ENCODE measurements around the gene EFEMP2. TPM values are rescaled to one million over a fixed set of nuclear protein-coding genes. Genes with fewer than 3 reads are reported as not detected.

Gene EFEMP2
- total and polyA plus RNA-seq, 2 experiments from 2014 or later: 161 to 216 TPM

DNA sequence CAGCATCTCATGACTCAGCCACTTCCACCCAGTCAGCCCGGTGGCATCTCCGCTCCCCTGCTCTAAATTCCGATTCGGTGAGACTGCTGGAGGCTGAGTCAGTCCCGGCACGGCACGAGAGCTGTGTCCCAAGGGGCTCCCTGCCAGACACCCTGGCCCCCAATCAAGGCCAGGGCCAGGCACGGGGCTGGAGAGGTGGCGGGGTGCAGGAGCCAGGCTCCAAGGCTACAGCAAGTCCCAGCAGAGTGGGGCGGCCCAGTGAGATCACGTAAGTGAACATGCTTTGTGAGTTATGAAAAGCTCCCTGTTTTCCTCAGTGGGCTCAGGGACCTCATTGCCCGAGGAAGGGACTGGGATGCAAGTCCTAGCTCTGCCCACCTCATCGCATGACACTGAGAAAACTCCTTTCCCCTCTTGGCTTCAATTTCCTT, 43.2 kb upstream of the EFEMP2 start:
- Histone ChIP-seq H3K4me3 (no peak overlapping the region), H3K36me3 (no peaks in the 10 kb centered on the region), H3K4me1 (ENCODE audit: low read depth) (peaks cover 4% of the 10 kb centered on the region), H3K9me3 (ENCODE audit: low read depth) (no peaks in the 10 kb centered on the region), H3K27me3 (no peaks in the 10 kb centered on the region), H3K27ac (peak overlapping the region; percentile 10)
- TF ChIP-seq, protein P1, sequence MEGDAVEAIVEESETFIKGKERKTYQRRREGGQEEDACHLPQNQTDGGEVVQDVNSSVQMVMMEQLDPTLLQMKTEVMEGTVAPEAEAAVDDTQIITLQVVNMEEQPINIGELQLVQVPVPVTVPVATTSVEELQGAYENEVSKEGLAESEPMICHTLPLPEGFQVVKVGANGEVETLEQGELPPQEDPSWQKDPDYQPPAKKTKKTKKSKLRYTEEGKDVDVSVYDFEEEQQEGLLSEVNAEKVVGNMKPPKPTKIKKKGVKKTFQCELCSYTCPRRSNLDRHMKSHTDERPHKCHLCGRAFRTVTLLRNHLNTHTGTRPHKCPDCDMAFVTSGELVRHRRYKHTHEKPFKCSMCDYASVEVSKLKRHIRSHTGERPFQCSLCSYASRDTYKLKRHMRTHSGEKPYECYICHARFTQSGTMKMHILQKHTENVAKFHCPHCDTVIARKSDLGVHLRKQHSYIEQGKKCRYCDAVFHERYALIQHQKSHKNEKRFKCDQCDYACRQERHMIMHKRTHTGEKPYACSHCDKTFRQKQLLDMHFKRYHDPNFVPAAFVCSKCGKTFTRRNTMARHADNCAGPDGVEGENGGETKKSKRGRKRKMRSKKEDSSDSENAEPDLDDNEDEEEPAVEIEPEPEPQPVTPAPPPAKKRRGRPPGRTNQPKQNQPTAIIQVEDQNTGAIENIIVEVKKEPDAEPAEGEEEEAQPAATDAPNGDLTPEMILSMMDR (IDR thresholded peaks at IDR 0.05; ENCODE audit: low read depth, low read length): no peak
- peak in 1 of 2 donors; percentile 96 for DNase-seq (ENCODE audit: low read depth in 1 of 2, low spot score in 1 of 2)

DNA sequence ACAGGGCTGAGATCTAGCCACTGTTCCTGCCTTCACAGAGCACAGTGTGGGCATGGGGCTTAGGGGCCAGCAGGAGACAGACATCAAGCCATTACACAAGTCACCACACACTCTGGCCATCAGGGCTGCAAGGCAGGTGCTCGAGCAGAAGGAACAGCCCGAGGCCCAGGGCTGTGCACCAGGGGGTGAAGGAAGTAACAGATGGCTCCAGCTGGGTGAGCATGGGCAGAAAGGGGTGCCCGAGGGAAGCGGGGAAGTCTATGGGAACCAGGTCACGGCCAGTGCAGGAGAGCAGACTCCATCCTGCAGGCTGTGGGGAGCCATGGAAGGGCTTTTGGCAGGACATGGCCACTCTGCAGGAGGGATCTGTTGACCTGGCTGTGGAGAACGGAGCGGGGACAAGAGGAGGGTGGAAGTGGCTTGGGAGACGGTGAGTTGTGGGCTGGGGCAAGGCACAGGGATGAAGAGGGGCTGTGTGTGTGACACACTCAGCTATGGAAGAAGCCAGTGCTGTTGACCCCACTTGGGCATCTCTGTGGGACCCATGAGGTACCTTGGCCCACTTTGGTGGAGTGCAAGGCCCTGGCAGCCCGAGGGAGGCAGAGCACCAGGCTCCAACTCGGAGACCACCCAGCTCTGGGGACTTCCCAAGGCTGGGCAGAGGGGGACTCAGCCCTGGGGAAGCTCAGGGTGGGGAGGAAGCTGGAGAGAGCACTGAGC, 42.7 kb upstream of the EFEMP2 start:
- TF ChIP-seq, protein P1 (IDR thresholded peaks at IDR 0.05; ENCODE audit: low read depth, low read length): no peak
- no peaks in the 10 kb centered on the region for H3K27me3 ChIP-seq
- peak overlapping the region; percentile 10 for H3K27ac ChIP-seq
- H3K9me3 ChIP-seq (ENCODE audit: low read depth): no peaks in the 10 kb centered on the region
- peaks cover 4% of the 10 kb centered on the region for H3K4me1 ChIP-seq (ENCODE audit: low read depth)
- DNase-seq (ENCODE audit: low read depth in 1 of 2, low spot score in 1 of 2): no peak
- H3K4me3 ChIP-seq: no peak overlapping the region
- no peaks in the 10 kb centered on the region for H3K36me3 ChIP-seq

DNA sequence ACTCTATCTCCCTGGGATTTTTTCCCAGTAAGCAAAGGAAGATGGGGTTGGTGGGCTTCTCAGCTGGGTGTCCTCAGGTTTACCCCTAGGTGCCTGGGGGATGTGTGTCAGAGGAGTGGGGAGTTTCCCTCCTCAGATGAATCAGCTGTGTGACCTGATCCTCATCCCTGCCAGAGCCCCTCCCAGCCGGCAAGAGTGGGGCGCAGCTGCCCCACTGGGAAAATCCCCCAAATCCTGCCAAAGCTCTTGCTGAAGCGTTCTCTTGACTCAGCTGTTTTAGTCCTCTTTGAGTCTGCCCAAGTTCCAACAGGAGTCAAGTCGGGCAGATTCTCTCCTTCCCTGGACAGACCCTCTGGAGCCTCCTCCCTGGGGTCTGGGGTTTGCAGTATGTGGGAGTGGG, 40.2 kb upstream of the EFEMP2 start:
- H3K27me3 ChIP-seq: peaks cover 13% of the 10 kb centered on the region
- DNase-seq (ENCODE audit: low read depth in 1 of 2, low spot score in 1 of 2): no peak
- no peaks in the 10 kb centered on the region for H3K36me3 ChIP-seq
- TF ChIP-seq, protein P1 (IDR thresholded peaks at IDR 0.05; ENCODE audit: low read depth, low read length): no peak
- no peak overlapping the region for H3K27ac ChIP-seq
- H3K4me3 ChIP-seq: no peak overlapping the region
- H3K9me3 ChIP-seq (ENCODE audit: low read depth): no peaks in the 10 kb centered on the region
- no peaks in the 10 kb centered on the region for H3K4me1 ChIP-seq (ENCODE audit: low read depth)

DNA sequence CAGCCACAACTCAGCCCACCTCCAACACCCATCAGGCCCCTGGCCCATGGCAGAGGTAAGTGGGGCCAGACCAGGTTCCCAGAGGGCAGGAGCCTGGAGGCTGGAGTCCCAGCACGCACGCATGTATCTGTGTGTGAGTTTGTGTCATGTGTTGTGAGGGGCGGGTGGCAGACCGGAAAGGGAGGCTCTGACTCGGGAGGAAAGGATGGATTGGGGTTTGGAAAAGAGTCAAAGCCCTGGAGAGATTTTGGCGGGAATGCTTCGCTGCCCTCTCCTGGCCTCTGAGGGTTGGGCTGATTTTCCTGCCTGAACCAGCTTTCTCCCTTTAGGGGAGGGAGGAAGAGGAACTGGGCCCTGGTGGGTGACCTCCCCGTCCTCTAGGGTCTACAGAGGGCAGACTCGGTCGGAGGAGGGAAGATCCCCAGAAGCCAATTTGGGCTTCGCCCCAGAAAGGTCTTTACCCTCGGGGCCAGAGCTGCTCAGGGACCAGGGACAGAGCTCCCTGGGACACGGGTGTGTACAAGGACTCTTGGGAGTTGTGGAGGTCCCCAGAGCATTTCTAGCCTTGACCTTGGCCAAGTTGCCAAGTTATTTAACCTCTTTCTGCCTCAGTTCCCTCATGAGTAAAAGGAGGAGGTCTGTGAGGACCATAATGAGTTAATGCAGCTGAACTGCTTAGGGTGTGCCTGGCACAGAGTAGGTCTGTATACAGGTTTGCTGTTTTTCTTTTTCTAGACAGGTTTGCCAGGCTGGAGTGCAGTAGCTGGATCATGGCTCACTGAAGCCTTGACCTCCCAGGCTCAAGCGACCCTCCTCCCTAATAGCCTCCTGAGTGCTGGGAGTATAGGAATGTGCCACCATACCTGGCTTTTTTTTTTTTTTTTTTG, 39.3 kb upstream of the EFEMP2 start:
- Histone ChIP-seq H3K4me3 (no peak overlapping the region), H3K9me3 (ENCODE audit: low read depth) (no peaks in the 10 kb centered on the region), H3K27me3 (peaks cover 20% of the 10 kb centered on the region), H3K27ac (no peak overlapping the region), H3K36me3 (no peaks in the 10 kb centered on the region), H3K4me1 (ENCODE audit: low read depth) (no peaks in the 10 kb centered on the region)
- TF ChIP-seq, protein P1 (IDR thresholded peaks at IDR 0.05; ENCODE audit: low read depth, low read length): peak; percentile 34
- peak; percentile 51 to 82 for DNase-seq (ENCODE audit: low read depth in 1 of 2, low spot score in 1 of 2)

DNA sequence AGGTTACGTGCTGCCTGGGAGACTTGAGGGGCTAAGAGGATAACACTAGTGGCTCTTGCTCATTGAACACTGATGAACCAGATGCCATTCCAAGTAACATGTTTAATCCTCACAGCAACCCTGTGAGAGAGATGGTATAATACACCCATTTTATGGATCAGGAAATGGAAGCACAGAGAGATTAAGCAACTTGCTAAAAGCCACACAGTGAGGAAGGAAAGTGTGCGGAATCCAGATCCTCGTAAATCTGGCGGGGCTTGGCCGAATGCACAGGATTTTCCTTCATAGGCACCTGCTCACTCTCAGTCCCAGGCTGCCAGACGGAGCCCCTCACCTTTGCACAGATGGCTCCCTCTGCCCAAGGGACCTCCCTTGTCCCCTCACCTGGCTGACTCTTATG, 35.3 kb upstream of the EFEMP2 start:
- H3K27me3 ChIP-seq: peaks cover 49% of the 10 kb centered on the region
- H3K4me1 ChIP-seq (ENCODE audit: low read depth): no peaks in the 10 kb centered on the region
- H3K36me3 ChIP-seq: no peaks in the 10 kb centered on the region

More for the DNA sequence above, 35.3 kb upstream of the EFEMP2 start:
- Histone ChIP-seq H3K9me3 (ENCODE audit: low read depth) (no peaks in the 10 kb centered on the region), H3K27ac (no peak overlapping the region), H3K4me3 (no peak overlapping the region)
- TF ChIP-seq, protein P1 (IDR thresholded peaks at IDR 0.05; ENCODE audit: low read depth, low read length): no peak
- no peak for DNase-seq (ENCODE audit: low read depth in 1 of 2, low spot score in 1 of 2)

Data from cardiac muscle cell (in vitro differentiated cells and primary cell).